HG03460 (cell line): Measurements from ENCODE around the gene KCNT2.

Experiments used
- ATAC-seq: cut with Tn5 transposase; IDR thresholded peaks from one replicate; pipeline ENCODE4 v1.9.1; 2021; ENCODE audit not compliant: unreplicated experiment

Gene KCNT2

GRCh38 chr1:196451103-196451502, 157.1 kb downstream of the KCNT2 start:
- no peak for ATAC-seq

GRCh38 chr1:196450143-196451095, 157.8 kb downstream of the KCNT2 start:
- no peak for ATAC-seq

GRCh38 chr1:196449460-196449859, 158.8 kb downstream of the KCNT2 start:
- no peak for ATAC-seq

GRCh38 chr1:196445775-196446174, 162.5 kb downstream of the KCNT2 start:
- ATAC-seq: no peak

GRCh38 chr1:196444634-196445033, 163.6 kb downstream of the KCNT2 start:
- ATAC-seq: no peak

- no peak for ATAC-seq
Measured at GRCh38 chr1:196442366-196442765, 165.9 kb downstream of the KCNT2 start.

- ATAC-seq: no peak
Measured at GRCh38 chr1:196440711-196441110, 167.5 kb downstream of the KCNT2 start.

GRCh38 chr1:196438329-196438728, 169.9 kb downstream of the KCNT2 start:
- ATAC-seq: no peak

- no peak for ATAC-seq
Measured at GRCh38 chr1:196437671-196438070, 170.6 kb downstream of the KCNT2 start.

- ATAC-seq: no peak
Measured at GRCh38 chr1:196433000-196433399, 175.2 kb downstream of the KCNT2 start.

GRCh38 chr1:196427976-196428734, 180.1 kb downstream of the KCNT2 start:
- ATAC-seq: no peak

GRCh38 chr1:196425513-196425912, 182.7 kb downstream of the KCNT2 start:
- ATAC-seq: no peak

- ATAC-seq: no peak
Measured at GRCh38 chr1:196423612-196424011, 184.6 kb downstream of the KCNT2 start.

GRCh38 chr1:196418772-196419171, 189.5 kb downstream of the KCNT2 start:
- no peak for ATAC-seq

- no peak for ATAC-seq
Measured at GRCh38 chr1:196415978-196416377, 192.3 kb downstream of the KCNT2 start.

GRCh38 chr1:196412326-196412725, 195.9 kb downstream of the KCNT2 start:
- ATAC-seq: no peak

GRCh38 chr1:196410768-196411167, 197.5 kb downstream of the KCNT2 start:
- ATAC-seq: no peak

GRCh38 chr1:196409586-196409985, 198.7 kb downstream of the KCNT2 start:
- ATAC-seq: no peak

- ATAC-seq: no peak
Measured at GRCh38 chr1:196407358-196408051, 200.7 kb downstream of the KCNT2 start.

GRCh38 chr1:196405839-196406238, 202.4 kb downstream of the KCNT2 start:
- ATAC-seq: no peak
